Hepatocyte (in vitro differentiated cells): ENCODE data around the gene LEPROT.

Experiments used
- CTCF ChIP-seq: fragments of 200-600 bp; sonication (generic); IDR thresholded peaks from 2 replicates; pipeline ENCODE4 v1.5.1; 2016; ENCODE audit warnings: antibody characterized with exemption, mild to moderate bottlenecking; ENCODE audit not compliant: poor library complexity
- EZH2phosphoT487 ChIP-seq: fragments of 200-600 bp; sonication (generic); IDR thresholded peaks from one replicate; pipeline ENCODE4 v1.6.1; 2018; ENCODE audit warnings: antibody characterized with exemption, mild to moderate bottlenecking, low read depth, moderate library complexity; ENCODE audit not compliant: unreplicated experiment, severe bottlenecking

- TF ChIP-seq CTCF (no peak), EZH2phosphoT487 (no peak)
These were observed 8.6 kb downstream of the LEPROT start for GRCh38 chr1:65429078-65429477.
